NCI-H2029 (cell line): ENCODE measurements around the gene MAP3K8.
"Not testable (repeated sequence)": the region's sequence is repeated elsewhere in the genome, so short reads cannot be mapped to it uniquely, and the experiment has no call there.

Experiments used
- DNase-seq: peaks from one replicate; lab custom pipeline; 2025; lab: John Stamatoyannopoulos, UW

The MAP3K8 gene

DNA sequence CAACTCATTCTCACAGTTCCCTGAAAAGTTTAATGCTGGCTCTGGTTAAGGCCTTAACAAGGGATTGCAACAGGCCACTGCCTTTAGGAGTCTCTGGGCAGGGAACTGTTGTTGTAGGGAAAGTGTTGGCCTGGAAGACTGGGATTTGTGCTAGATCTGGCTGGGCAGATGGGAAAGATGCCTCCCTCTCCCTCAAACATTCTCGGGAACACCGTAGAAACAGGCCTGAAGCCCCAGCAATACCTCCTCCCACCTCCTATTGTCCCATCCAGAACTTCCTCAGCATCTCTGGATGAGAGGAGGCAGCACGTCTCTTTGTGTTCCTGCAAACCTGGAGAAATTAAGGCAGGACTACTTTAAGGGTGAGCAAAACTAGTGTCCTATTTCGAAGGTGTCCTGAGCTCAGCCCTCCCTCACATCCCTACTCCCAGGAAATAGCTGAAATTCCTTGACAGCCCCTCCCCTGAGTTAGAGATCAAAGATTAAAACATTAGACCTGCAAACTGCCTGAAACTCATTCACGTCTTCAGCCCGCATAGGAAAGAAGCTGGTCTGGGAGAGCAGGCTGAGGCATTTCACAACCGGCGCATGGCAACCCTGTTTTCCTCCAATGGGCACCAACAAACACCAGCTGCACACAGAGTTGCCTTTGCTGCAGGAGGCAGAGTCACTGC, 10.9 kb upstream of the MAP3K8 start:
- DNase-seq = no peak

DNA sequence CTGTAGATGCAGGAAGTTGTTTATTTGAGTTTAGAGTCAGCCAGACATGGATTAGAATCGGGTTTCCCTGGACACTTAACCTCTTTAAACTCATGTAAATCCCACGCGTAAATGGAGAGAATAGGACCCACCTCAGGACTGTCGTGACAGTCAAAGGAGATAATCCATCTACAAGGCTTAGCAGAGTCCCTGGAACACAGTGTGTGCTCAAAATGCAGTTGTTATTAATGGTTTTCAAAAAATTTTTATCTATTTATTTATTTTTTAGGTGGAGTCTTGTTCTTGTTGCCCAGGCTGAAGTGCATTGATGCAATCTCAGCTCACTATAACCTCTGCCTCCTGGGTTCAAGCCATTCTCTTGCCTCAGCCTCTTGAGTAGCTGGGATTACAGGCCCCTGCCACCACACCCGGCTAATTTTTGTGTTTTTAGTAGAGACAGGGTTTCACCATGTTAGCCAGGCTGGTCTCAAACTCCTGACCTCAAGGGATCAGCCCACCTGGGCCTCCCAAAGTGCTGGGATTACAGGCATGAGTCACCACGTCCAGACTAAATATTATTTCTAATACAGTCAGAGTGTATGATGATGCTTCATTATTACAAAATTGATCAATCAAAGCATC, 10.2 kb upstream of the MAP3K8 start:
- not testable (repeated sequence) for DNase-seq

DNA sequence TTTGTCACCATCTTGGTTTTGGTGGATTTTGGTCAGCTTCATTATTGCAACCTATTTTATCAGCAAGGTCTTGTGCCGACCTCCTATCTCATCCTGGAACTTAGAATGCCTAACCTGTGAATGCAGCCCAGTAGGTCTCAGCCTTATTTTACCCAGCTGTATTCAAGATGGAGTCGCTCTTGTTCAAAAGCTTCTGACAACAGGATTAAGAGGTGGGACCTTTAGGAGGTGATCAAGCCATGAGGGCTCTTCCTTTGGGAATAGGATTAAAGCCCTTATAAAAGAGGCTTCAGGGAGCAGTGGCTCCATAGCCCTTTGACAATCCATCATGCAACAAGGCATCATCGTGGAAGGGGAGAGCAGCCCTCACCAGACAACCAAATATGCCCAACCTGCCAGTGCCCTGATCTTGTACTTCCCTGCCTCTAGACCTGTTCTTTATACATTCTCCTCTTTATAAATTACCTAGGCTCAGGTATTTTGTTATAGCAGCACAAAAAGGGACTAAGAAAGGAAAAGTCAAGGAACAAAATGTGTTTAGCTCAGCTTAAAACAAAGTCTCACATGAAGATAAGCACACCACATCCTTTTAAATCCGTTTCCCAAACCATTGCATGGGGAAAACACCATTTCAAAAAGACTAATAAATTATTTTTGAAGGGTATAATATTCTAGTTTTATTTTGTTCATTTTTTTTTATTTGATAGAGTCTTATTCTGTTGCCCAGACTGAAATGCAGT, 8.5 kb upstream of the MAP3K8 start:
- DNase-seq = no peak

DNA sequence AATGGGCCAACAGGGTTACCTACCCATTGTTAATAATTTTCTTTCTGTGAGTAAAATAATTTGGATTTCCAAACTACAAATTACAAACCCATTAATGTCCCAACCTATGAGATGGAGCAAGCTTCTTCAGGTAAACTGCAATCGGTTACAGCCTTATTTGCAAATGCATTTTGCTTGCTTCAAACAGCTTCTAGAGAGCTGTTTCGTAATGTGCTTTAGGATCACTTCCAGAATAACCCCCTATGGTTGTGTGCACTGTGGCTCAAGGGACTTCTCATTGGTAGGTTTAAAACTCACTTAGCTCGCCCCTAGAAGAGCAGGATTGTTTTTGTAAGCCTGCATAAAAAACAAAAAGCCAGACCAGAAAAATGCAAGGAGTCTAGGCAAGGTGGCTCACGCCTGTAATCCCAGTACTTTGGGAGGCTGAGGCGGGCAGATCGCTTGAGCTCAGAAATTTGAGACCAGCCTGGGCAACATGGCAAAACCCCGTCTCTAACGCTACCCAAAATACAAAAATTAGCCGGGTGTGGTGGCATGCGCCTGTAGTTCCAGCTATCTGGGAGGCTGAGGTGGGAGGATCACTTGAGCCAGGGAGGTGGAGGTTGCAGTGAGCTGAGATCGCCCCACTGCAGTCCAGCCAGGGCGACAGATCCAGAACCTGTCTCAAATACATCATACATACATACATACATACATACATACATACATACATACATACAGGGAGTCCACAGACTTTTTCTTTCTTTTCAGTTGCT, 3.3 kb upstream of the MAP3K8 start:
- no peak for DNase-seq

DNA sequence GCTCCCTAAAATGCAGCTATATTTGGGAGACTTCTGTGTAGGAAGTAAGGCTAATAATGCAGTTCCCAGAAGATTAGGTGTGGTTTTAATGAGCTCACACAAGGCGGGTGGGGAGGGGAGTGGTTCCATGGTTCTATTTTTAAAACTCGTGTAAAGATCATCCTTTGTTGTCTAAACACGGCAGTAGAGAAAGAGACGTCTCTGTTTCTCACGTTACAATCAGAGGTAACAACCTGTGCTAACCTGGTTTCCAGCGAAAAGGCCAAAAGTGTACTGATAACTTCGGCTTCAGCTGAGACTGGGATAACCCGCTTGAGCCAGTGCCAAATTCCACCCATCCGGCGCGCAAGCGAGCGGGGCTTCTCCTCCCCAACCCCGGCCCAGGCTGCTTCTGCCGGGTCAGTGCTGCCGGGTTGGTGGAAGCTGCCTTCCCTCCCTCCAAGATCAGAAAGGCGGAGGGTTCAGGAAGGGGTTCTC, 2.5 kb upstream of the MAP3K8 start:
- no peak for DNase-seq

DNA sequence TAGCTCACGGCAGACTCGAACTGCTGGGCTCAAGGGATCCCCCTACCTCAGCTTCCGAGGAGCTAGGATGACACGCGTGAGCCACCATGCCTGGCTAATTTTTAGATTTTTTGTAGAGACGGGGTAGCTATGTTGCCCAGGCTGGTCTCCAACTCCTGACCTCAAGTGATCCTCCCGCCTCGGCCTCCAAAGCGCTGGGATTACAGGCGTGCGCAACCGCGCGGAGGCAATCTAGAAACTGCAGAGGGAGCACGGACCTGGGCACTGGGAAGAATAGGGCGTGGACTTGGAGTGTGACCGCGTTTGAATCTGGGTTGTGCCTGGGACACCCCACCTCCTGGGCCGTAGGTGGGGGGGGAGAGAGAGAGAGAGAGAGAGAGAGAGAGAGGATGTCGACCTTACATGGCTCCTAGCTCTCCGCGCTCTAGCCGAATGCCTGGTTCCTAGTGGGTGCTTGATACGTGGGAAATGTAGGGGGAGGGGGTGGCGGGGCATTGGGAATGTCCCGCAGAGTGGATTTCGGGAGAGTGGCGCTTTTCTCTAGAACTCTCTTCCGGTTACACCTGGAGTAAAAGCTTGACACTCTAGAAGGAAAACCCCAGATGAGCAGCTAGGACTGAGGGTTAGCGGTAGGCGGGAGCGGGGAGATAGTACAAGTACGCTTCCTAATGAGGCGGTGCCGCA, 1.2 kb upstream of the MAP3K8 start:
- no peak for DNase-seq

DNA sequence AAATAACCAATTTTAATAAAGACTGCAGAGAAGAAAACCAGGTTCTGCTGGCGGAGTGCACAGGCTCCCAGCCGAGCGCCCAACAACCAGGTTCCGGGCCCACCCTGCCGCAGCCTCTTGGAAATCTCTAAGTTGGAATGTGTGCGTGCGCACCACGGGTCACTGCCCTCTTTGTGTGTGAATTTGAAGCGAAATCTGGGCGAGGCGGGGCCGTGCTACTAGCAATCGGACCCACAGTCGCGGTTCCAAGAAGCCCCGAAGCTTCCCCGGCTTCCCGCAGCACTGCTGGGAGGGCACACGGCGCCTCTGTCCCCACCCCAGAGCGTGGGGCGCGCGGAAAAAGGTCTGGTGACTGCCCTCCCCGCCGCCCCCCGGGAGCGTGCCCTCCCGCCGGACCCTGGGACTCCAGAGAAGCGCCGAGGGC, 666 bp upstream of the MAP3K8 start:
- no peak for DNase-seq

DNA sequence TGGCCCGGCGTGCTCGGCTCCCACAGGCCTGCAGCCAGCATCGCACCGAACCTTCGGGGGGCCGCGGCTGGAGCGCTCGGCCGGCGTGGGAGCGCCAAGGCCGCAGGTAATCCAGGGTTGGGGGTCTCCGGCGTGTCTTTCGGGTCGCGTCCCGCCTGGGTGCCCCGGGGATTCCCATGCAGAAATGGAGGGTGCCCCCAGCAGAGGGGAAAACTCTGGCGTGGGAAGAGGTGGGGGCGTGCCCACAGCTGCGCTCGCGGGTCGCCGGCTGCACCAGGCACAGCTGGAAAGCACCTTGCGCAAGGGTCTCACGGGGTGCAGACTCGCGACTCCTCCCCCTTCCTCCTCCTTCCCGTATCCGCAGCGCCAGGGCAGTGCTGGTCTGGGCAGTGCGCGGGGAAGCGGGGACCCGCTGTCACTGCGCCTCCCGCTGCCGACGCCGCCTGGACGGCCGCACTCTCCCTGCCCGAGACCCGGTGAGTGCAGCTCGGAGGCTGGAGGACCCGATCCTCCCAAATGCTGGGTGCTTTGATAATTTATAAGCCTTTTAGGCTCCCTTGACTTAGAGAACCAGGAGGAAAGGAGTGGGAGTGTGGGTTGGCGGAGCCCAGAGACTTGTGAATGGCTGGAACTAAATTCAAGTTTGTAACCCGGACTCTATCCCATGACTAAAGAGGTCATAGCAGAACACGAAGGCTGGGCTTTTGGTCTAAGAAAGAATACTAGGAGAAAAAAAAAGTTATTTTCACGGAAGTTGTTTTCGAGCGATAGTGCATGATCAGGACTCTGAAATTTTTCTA, 489 bp downstream of the MAP3K8 start:
- DNase-seq = no peak

DNA sequence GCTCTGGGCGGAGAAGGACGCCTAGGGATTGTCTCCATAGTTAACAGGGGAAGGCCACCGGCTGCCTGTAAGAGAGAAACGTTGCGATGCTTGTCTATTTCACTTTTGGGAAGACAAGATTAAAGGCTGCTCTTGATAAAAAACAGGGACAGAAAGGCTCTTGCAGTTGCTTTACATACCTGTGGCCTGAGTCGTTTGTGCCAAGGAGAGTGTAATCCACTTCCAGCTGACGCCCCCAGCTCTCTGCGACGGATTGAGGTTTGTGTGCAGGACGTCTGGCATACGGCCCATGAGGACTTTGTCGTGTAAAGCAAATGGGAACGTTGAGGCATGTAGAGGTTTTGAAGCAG, 1.1 kb downstream of the MAP3K8 start:
- no peak for DNase-seq

DNA sequence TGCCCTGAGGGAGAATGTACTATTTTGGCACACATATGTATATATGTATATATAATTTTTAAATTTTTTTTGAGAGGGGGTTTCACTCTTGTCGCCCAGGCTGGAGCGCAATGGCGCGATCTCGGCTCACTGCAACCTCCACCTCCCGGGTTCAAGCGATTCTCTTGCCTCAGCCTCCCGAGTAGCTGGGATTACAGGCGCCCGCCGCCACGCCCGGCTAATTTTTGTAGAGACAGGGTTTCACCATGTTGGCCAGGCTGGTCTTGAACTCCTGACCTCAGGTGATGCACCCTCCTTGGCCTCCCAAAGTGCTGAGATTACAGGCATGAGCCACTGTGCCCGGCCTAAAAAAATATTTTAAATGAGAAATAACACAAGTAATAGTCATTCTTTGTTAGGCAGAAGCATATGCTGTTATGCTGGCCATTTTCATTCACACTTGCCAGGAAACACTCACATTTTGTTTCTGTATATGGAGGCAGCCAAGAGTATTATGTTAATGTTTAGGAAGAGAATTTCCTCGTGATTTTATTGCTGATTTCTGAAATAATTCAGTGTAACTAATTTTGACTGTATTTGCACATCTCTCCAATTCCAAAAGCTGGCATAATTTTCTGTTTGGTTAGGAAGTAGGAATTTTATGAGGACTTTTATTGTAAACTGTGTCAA, 1.6 kb downstream of the MAP3K8 start:
- not testable (repeated sequence) for DNase-seq

DNA sequence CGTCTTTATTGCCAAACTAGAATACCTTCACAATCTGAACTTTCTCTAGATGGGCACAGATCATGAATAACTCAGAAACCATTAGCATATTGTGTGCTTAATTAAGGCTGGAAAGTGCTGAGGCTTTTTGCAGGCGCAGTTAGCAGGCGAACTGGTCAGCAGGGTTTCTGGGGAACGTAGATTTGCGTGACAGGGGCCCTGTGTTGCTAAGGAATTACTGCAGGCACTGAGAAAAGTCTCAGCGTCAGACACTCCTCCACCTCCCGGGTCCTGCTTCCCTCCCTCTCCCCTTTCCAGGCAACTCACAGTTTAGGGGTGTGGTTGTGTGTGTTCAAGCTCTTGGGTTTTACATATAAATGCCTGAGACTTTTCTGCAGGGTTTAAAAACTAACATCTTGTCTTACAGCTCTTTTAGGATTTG, 2.2 kb downstream of the MAP3K8 start:
- DNase-seq = no peak

DNA sequence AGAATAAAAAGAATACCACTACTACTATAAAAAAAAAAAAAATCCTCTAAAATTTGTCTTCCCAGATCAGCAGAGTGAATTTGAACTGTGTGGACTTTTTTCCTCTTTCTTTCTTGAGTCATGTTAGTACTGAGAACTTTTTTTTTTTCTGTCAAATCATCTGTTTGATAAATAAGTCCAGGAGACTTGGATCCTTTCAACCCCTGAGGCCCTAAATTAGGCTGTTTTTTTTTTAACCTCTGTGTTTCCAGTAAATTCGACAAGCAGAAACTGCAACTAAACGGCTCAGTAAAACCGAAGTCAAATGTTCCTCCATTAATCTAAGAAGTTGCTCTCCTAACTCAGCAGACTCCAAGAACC, 2.7 kb downstream of the MAP3K8 start:
- DNase-seq = no peak

DNA sequence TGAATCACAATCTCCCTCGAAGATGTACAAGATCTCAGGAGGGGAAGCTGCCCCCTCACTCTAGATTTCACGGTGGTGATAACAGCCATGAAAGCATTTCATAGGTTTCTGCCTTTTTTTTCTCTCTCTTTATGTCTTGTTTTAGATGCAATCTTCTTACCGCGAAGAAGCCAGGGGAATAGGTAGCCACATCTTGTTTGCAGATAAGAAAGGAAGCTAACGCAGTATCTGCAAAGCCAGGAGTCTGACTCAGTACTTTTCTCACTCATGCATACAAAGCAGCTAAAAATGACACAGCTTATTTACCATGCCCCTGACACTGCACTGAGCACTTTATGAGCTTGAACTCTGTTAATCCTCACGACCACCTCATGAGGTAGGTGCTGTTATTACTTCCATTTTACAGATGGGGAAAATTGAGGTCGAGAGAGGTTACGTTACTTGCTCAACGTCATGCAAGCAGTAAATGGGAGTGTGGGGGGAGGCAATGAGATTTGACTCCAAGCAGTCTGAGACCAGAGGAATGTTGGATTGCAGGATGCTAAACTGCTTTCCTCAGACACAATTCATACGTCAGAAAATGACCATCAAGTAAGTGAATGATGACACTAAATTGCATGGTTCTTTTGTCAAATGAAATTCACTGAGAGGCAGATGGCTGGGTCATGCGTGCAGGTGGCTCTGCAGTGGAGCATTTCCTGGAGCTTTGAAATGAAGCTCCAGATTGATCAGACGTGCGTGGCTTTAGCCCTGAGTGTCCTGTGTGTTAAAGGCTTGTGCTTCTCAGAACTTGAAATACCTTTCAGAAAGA, 3.3 kb downstream of the MAP3K8 start:
- DNase-seq = no peak

DNA sequence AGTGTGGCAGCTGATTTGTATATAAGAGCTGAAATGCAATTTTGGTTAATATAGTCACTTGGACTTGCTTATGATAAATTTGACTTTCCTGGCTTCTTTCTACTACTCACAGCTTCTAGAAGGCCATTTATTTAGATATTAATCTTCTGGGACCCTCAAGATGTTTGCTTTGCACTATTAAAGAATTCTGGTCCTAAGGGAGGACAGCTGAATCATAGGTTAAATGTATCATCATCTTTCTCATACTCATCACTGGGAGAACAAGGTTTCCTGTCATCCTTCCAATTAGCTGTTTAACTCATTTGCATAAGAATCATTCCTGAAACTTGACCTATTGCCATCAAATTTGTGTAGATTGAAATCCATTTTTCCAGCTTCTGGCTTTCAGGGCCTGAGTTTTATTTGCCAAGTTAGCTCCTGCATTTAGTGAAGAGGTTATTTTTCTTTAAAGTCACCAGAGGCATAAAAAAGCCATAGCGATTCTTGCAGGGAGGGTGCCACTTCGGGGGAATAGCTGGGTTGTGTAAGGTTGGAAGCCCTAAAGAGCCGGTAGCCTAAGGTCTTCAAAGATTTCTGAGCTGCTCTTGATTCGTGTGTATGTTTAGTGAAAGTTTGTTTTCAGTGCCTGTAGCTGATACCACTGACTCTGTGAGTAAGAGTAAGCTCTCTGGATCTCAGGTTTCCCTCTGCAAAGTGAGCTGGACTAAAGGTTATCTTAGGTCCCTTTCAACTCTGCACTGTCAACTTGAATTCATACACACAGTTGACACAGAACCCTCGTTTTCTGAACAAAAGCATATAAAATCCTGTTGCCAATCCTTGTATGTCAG, 4.3 kb downstream of the MAP3K8 start:
- DNase-seq = no peak

DNA sequence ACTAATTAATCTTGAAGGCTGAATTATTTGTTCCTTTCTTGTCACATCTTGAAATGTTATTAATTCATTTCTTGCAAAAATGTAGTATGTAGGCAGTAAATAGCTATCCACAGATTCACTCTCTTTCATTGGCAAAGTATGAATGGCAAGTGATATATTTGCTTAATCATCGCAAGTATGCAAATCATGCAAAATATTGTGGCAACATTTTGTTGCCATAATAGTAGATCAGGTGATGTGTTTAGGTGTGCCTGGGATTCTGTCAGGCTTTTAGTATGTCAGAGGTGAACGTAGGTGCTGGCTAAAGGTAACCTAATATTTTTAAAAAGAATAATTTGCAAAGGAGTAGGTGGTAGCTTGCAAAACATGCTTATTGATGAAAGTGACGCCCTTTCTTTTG, 5.9 kb downstream of the MAP3K8 start:
- no peak for DNase-seq

DNA sequence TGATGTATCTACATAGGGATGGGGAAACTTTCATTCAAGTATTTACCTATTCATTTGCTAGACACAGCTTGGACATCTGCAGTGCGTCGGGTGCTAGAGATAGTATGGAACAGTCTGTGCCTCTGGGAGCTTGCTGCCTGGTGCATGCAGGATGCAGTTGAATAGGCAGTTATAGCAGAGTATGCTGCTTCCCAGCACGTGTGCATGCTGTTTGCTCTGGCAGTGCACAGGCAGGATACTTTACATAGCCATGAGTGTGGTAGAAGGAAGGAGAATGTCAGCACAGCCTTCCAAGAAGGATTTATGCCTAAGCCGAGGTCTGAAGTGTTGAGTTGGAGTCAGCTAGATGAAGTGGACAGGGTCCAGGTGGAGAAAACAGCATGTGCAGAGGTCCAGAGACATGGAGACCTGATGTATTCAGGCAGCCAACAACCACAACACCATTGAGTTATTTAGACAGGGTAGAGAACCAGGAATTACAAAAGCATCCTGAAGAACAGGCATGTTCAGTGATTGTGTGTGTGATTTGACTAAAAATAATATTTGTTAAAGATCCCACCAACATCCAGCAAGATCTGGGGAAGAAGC, 8.1 kb downstream of the MAP3K8 start:
- DNase-seq = no peak

DNA sequence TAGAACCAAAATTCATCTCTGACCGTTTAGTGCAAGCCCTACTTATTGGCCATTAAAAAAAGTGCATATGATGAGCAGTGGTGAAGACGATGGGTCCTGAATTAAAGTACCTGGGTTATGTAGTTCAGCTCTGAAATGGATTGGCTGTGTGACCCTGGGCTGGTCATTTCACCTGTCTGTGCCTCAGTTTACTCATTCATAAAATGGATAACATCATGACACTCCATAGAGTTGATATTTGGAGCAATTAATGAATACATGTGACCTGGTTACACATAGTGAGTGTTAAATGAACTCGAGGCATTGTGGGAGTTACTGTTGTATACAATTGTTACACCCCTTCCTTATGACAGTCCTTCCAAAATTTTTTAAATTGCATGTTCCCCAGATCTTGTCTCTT, 9.1 kb downstream of the MAP3K8 start:
- DNase-seq = no peak

DNA sequence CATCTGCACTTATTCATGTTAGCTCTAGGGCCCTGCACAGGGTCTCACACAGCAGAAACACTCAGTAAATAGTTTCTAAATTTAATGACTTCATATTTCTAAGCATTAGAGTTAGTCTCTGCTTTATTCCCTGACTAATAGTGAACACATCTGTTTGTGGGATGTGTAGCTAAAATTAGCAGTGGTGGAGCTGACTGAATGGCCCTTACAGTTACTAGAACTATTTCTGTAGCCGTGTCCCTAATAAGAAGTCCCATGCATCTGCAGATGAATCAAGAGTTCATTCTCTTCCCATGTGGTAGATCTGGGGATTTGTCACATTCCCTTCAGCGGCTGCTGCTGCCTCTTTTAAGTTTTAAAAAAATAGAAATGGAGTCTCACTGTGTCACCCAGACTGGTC, 11.7 kb downstream of the MAP3K8 start:
- DNase-seq = no peak
